OCI-LY1 (cell line): ENCODE data around the gene GPRC5B.

Source experiments
- CTCF ChIP-seq: fragments of 200-600 bp; sonication (generic), shearing (Covaris generic); IDR thresholded peaks from 2 replicates; pipeline ENCODE4 v1.5.1; 2017; ENCODE audit warnings: mild to moderate bottlenecking, antibody characterized with exemption, low read length, moderate library complexity, mixed read lengths
- EZH2 ChIP-seq: fragments of 200-600 bp; sonication (generic), shearing (Covaris generic); IDR thresholded peaks from 2 replicates; pipeline ENCODE4 v1.8.0; 2017; ENCODE audit warnings: borderline replicate concordance, mixed run types, mild to moderate bottlenecking, antibody characterized with exemption, low read length, moderate library complexity, mixed read lengths

- TF ChIP-seq CTCF (no peak), EZH2 (no peak)
Measured at GRCh38 chr16:19856120-19856519, 28.5 kb downstream of the GPRC5B start.
